Left renal pelvis (tissue), 4 donors: ENCODE data around the gene SMIM12. TPM values are rescaled to one million over a fixed set of nuclear protein-coding genes. Genes with fewer than 3 reads are reported as not detected.

Source experiments
- DNase-seq, 4 donors: peaks; one replicate each; pipeline ENCODE4 v3.0.0-alpha.2; 2013; ENCODE audit warnings: low read depth in 4 of 4, low spot score in 3 of 4
- polyA plus RNA-seq, 4 donors: library from polyadenylated mRNA; unstranded; fragments of 120-200 nt; gene quantifications; one replicate each; pipeline ENCODE4 v1.2.1, GENCODE V29; 2013; ENCODE audit not compliant: insufficient read length in 4 of 4

The SMIM12 gene
- polyA plus RNA-seq, 4 donors: 24.2 to 30.9 (median 29.6) TPM

GRCh38 chr1:34874296-34874952, 14.9 kb upstream of the SMIM12 start:
- DNase-seq: no peak

GRCh38 chr1:34872133-34872503, 12.6 kb upstream of the SMIM12 start:
- DNase-seq: no peak

- no peak for DNase-seq
Measured at GRCh38 chr1:34871443-34872132, 12.0 kb upstream of the SMIM12 start.

- DNase-seq: no peak
Measured at GRCh38 chr1:34870395-34870794, 10.8 kb upstream of the SMIM12 start.

GRCh38 chr1:34869760-34870159, 10.2 kb upstream of the SMIM12 start:
- no peak for DNase-seq

- DNase-seq: no peak
Measured at GRCh38 chr1:34868230-34869049, 8.9 kb upstream of the SMIM12 start.

- no peak for DNase-seq
Measured at GRCh38 chr1:34867415-34867814, 7.9 kb upstream of the SMIM12 start.

- no peak for DNase-seq
Measured at GRCh38 chr1:34866762-34867109, 7.2 kb upstream of the SMIM12 start.

GRCh38 chr1:34865981-34866761, 6.6 kb upstream of the SMIM12 start:
- peak in 3 of 4 donors; percentile 55 to 65 (median 62) for DNase-seq

- no peak for DNase-seq
Measured at GRCh38 chr1:34865573-34865972, 6.0 kb upstream of the SMIM12 start.

GRCh38 chr1:34864759-34865158, 5.2 kb upstream of the SMIM12 start:
- no peak for DNase-seq

GRCh38 chr1:34863501-34863900, 4.0 kb upstream of the SMIM12 start:
- no peak for DNase-seq

GRCh38 chr1:34858901-34859445, 576 bp downstream of the SMIM12 start:
- no peak for DNase-seq

GRCh38 chr1:34856697-34857096, 2.9 kb downstream of the SMIM12 start:
- DNase-seq: no peak

- peak; percentile 73 to 84 (median 76) for DNase-seq
Measured at GRCh38 chr1:34852677-34853217, 6.8 kb downstream of the SMIM12 start.

- DNase-seq: no peak
Measured at GRCh38 chr1:34851431-34852105, 8.0 kb downstream of the SMIM12 start.

GRCh38 chr1:34850382-34850781, 9.2 kb downstream of the SMIM12 start:
- no peak for DNase-seq

GRCh38 chr1:34847094-34847493, 12.5 kb downstream of the SMIM12 start:
- no peak for DNase-seq

- no peak for DNase-seq
Measured at GRCh38 chr1:34846265-34846664, 13.3 kb downstream of the SMIM12 start.
